KBM-7 (cell line): ENCODE data around the gene CCNF.
"Not testable (repeated sequence)": the region's sequence is repeated elsewhere in the genome, so short reads cannot be mapped to it uniquely, and the experiment has no call there.

Experiments used
- DNase-seq: peaks from one replicate; pipeline ENCODE4 v3.0.0-alpha.2; 2015
- in situ Hi-C: fragments of 300-500 bp; cut with MboI; formaldehyde crosslinking; loops from 2 replicates; pipeline ENCODE4 v1.14.3; 2020; ENCODE audit warnings: low sequenced_read_pairs, low pct_unique_long_range_greater_than_20kb, mixed read lengths

The CCNF gene

DNA sequence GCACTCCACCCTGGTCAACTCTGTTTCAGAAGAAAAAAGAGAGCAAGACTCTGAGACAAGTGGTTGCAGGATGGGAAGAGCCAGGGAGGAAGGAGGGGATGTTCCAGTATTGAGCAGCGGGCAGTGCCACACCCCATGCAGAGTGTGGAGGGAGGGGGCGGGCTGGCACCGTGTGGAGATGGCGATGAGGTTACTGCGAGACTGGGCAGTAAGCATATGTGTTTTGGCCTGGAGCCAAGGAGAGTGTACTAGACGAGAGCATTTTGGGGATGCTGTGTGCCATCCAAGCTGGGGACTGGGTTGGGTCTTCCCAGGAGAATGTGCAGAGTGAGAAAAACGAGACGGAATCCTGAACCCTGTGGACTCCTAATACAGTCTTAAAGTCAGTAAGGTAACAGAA lies 49.0 kb downstream of the CCNF start:
- no peak for DNase-seq
- in situ Hi-C loops: no loop called here

DNA sequence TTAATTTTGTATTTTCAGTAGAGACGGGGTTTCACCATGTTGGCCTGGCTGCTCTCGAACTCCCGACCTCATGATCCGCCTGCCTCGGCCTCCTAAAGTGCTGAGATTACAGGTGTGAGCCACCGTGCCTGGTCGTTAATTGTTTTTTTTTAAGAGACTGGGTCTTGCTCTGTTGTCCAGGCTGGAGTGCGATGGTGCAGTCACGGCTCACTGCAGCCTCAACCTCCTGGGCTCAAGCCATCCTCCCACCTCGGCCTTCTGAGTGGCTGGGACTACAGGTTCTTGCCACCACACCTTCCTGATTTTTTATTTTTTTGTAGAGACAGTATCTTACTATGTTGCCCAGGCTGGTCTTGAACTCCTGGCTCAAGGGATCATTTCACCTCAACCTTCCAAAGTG lies 50.7 kb downstream of the CCNF start:
- DNase-seq, in situ Hi-C loops: not testable (repeated sequence)

DNA sequence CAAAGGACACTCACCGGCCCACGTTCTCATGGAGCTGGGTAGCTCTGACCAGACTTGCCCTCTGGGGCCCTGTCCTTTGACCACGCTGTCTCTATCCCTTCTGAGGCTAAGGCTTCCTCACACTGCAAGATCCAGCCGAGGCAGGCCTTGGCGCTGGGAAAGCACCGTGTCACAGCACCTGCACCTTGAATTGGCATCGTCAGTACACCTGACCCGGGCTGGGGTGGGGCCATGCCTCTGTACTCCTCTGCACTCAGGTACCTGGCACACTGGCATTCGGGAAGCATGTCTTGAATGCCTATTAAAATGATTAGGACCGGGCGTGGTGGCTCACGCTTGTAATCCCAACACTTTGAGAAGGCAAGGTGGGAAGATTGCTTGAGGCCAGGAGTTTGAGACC lies 51.7 kb downstream of the CCNF start:
- no peak for DNase-seq
- in situ Hi-C loops: no loop called here

DNA sequence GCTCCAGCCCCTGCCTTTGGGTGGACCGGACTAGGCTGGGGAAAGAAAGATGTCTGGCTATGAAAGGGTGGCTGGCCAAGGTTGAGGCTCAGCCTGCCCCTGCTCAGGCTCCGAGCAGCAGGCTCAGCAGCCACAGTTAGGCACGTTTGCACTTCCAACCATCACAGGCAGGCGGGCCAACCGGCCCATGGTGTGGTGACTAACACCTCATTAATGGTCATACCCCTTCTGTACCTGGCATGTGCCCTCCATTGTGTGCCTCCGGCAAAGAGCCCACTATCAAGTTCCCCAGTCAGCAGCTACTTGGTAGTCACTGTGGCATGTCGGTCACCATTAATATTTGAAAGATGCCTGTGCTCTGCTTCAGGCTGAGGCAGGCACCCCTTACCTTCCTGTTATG lies 52.4 kb downstream of the CCNF start:
- in situ Hi-C loops: no loop called here
- DNase-seq: no peak

GRCh38 chr16:2482249-2482648 lies 53.0 kb downstream of the CCNF start:
- in situ Hi-C loops: no loop called here
- DNase-seq: no peak

- in situ Hi-C loops: no loop called here
- DNase-seq: no peak
Measured at GRCh38 chr16:2482708-2483534, 53.7 kb downstream of the CCNF start.

DNA sequence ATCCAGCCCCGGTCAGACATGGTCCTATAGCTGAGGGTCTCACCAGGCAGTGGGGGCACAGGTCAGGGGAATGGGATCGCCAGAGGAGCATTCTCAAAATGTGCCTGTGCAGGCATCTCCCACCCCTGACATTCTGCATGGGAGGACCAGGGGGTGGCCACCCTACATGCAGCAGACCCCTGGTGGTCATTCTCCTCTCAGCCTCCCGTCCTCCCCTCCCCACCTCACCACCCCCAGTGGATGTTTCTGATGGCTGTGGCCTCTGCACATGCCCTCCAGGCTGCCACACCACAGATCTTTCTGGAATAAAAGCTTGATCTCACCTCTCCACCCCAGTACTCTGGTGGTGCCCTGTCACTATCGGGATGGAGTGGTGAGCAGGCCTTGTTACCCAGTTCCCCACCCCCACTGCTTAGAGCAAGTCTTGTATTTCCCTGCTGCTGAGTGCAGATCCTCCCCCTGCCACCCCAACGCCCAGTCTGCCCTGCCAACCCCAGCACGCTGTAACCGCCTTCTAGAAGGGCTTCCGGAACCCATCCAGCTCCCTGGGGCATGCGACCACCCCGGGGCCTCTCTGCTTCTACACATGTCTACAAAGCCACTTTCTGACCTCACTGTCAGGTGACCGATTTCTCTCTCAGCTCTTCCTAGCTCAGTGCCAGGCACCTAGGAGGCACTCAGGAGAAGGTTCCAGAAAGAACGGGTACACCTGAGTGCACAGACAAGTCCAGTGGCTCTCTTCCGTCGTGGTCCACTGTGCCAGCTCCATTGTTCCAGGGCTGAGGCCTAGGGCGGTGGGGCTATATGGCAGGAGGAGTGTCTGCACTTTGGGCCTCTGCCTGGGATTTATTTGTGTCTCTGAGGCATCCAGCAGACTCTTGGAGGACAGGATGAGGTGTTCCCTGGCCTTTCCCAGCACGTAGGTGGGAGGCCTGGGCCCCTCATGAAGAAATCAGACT lies 55.0 kb downstream of the CCNF start:
- DNase-seq: no peak
- in situ Hi-C loops: no loop called here

- DNase-seq: no peak
- in situ Hi-C loops: no loop called here
Measured at GRCh38 chr16:2484898-2485508, 55.8 kb downstream of the CCNF start.

- DNase-seq: no peak
- in situ Hi-C loops: no loop called here
Measured at GRCh38 chr16:2485811-2486507, 56.7 kb downstream of the CCNF start.

GRCh38 chr16:2486645-2487516 lies 57.6 kb downstream of the CCNF start:
- peak; percentile 48 for DNase-seq
- in situ Hi-C loops: no loop called here

- no peak for DNase-seq
- in situ Hi-C loops: no loop called here
Measured at GRCh38 chr16:2487517-2487842, 58.2 kb downstream of the CCNF start.

GRCh38 chr16:2487903-2488531 lies 58.8 kb downstream of the CCNF start:
- in situ Hi-C loops: no loop called here
- peak; percentile 77 for DNase-seq

DNA sequence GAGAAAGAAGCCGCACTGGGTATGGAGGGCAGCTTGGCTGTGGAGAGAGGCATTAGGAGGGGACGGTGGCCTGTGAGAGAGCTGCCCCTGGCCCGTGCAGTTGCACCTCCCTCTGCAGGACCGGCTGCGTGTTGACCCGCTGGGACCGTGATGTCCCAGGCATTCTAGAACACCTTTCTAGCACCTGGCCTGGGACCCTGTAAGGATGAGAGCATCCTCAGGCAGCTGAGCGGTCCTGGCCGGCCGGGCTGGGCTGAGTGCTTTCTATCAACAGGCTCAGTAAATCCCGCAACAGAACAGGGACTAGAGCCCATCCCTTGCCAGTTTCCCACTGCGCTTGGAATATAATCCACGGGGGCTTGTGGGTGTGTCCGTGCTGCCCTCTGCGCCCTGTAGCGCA lies 60.3 kb downstream of the CCNF start:
- DNase-seq: no peak
- in situ Hi-C loops: no loop called here

- in situ Hi-C loops: no loop called here
Measured at GRCh38 chr16:2490190-2491105, 61.2 kb downstream of the CCNF start.

DNA sequence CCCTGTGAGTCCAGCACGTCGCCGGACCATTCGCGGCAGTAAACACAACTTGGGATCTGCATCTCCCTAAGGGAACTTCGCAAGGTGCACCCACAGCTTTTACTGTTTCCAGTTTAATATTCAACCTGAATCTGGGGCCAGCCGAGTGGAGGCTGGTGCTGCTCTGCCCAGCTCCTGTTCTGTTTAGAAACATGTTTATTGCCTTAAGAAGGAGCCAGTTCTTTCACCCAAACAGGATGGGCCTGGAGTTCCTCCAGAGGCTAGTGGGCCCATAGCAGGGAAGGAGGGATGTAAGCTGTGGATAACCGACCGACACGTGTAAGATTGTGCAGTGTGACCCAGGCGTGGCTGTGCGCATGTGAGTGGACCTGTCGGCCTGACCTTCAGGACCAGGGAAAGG lies 63.0 kb downstream of the CCNF start:
- no peak for DNase-seq
- in situ Hi-C loops: no loop called here

More at GRCh38 chr16:2490190-2491105, 61.2 kb downstream of the CCNF start:
- no peak for DNase-seq

DNA sequence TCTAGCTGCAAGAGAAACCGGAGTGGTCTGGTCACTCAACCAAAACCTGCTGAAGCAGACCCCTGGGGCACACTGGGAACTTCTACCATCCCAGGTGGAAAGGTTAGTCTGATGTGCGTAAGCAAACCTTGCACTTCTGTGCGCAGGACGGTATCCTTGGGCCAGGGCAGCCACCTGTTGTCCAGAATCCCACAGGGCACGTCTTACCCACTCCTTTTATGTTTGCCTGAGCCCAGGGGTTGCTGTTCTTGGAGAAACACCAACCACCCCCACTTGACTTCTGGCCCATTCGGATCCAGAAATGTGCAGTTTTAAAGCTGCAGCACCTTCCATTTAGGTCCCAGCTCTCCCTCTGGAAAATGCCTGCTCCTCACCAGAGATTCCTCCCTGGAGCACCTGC lies 64.4 kb downstream of the CCNF start:
- in situ Hi-C loops: no loop called here
- no peak for DNase-seq

GRCh38 chr16:2494616-2495015 lies 65.4 kb downstream of the CCNF start:
- in situ Hi-C loops: no loop called here
- DNase-seq: no peak
